Measurements from ENCODE around the gene RAP1GDS1.

Gene RAP1GDS1

GRCh38 chr4:98260047-98260578 is 1.1 kb upstream of the RAP1GDS1 start:
- in situ Hi-C loops (cut with MboI; ENCODE audit: low sequenced_read_pairs, unreplicated experiment) = no loop called here
- TF ChIP-seq CTCF (IDR thresholded peaks at IDR 0.05; ENCODE audit: borderline replicate concordance, control extremely low read depth, extremely low read depth, insufficient read depth, missing control alignments) = no peak
- no peak for DNase-seq (ENCODE audit: low spot score)

- no peak for DNase-seq (ENCODE audit: low spot score)
- TF ChIP-seq CTCF (IDR thresholded peaks at IDR 0.05; ENCODE audit: borderline replicate concordance, control extremely low read depth, extremely low read depth, insufficient read depth, missing control alignments) = no peak
- in situ Hi-C loops (cut with MboI; ENCODE audit: low sequenced_read_pairs, unreplicated experiment) = no loop called here
These were observed 464 bp downstream of the RAP1GDS1 start for GRCh38 chr4:98261405-98262291.

- in situ Hi-C loops (cut with MboI; ENCODE audit: low sequenced_read_pairs, unreplicated experiment) = no loop called here
- TF ChIP-seq CTCF (IDR thresholded peaks at IDR 0.05; ENCODE audit: borderline replicate concordance, control extremely low read depth, extremely low read depth, insufficient read depth, missing control alignments) = no peak
- DNase-seq (ENCODE audit: low spot score) = no peak
These were observed 1.2 kb downstream of the RAP1GDS1 start for GRCh38 chr4:98262431-98262830.

- DNase-seq (ENCODE audit: low spot score) = no peak
- in situ Hi-C loops (cut with MboI; ENCODE audit: low sequenced_read_pairs, unreplicated experiment) = no loop called here
- TF ChIP-seq CTCF (IDR thresholded peaks at IDR 0.05; ENCODE audit: borderline replicate concordance, control extremely low read depth, extremely low read depth, insufficient read depth, missing control alignments) = no peak
These were observed 6.3 kb downstream of the RAP1GDS1 start for GRCh38 chr4:98267498-98267897.

- no peak for DNase-seq (ENCODE audit: low spot score)
- in situ Hi-C loops (cut with MboI; ENCODE audit: low sequenced_read_pairs, unreplicated experiment) = no loop called here
- no peak for TF ChIP-seq CTCF (IDR thresholded peaks at IDR 0.05; ENCODE audit: borderline replicate concordance, control extremely low read depth, extremely low read depth, insufficient read depth, missing control alignments)
These were observed 14.0 kb downstream of the RAP1GDS1 start for GRCh38 chr4:98275145-98275544.

GRCh38 chr4:98283219-98284189 is 22.3 kb downstream of the RAP1GDS1 start:
- DNase-seq (ENCODE audit: low spot score) = no peak
- TF ChIP-seq CTCF (IDR thresholded peaks at IDR 0.05; ENCODE audit: borderline replicate concordance, control extremely low read depth, extremely low read depth, insufficient read depth, missing control alignments) = no peak
- in situ Hi-C loops (cut with MboI; ENCODE audit: low sequenced_read_pairs, unreplicated experiment) = no loop called here
